Naive thymus-derived CD8-positive, alpha-beta T cell (primary cell): ENCODE measurements around the gene ME2. TPM values are rescaled to one million over a fixed set of nuclear protein-coding genes. Genes with fewer than 3 reads are reported as not detected.
"Not testable (repeated sequence)": the region's sequence is repeated elsewhere in the genome, so short reads cannot be mapped to it uniquely, and the experiment has no call there.

Source experiments
- ATAC-seq, 2 donors: fragments of 150-1000 bp; cut with Tn5 transposase in 1 of 2; sonication (Bioruptor Pico), chemical (Tn5 transposase) in 1 of 2; 1 replicate in 1 of 2; 2 replicates in 1 of 2; pipeline ENCODE4 v1.10.0; 2021; ENCODE audit warnings: mild to moderate bottlenecking in 2 of 2, moderate library complexity in 2 of 2
- POLR2A ChIA-PET: fragments of 350-600 bp; sonication (Branson Sonifier 250); formaldehyde crosslinking; loops from one replicate; lab custom pipeline; 2021; ENCODE audit warnings: antibody characterized with exemption; lab: Charles Lee
- DNase-seq, 10 donors: peaks; one replicate each; pipeline versions ENCODE4 v3.0.0 to v3.0.0-alpha.2; 2020 to 2022
- H3K27ac Mint-ChIP-seq, 10 donors: one replicate each; pipeline ENCODE4 v1.8.0; 2020 to 2022; ENCODE audit warnings: mild to moderate bottlenecking in 10 of 10, mixed read lengths in 10 of 10, moderate library complexity in 4 of 10, inconsistent platforms in 1 of 10
- H3K27me3 Mint-ChIP-seq, 5 donors: one replicate each; pipeline ENCODE4 v1.8.0; 2021 to 2022; ENCODE audit warnings: mixed read lengths in 5 of 5
- H3K36me3 Mint-ChIP-seq, 3 donors: one replicate each; pipeline ENCODE4 v1.8.0; 2020 to 2022; ENCODE audit warnings: mixed read lengths in 3 of 3, mild to moderate bottlenecking in 2 of 3, inconsistent platforms in 1 of 3
- H3K4me1 Mint-ChIP-seq, 4 donors: one replicate each; pipeline ENCODE4 v1.8.0; 2021 to 2022; ENCODE audit warnings: mixed read lengths in 4 of 4
- H3K4me3 Mint-ChIP-seq, 10 donors: one replicate each; pipeline ENCODE4 v1.8.0; 2020 to 2022; ENCODE audit warnings: mild to moderate bottlenecking in 10 of 10, mixed read lengths in 10 of 10, moderate library complexity in 6 of 10, inconsistent platforms in 1 of 10
- H3K9me3 Mint-ChIP-seq, 9 donors: one replicate each; pipeline ENCODE4 v1.8.0; 2020 to 2022; ENCODE audit warnings: mixed read lengths in 9 of 9, mild to moderate bottlenecking in 3 of 9, inconsistent platforms in 1 of 9, moderate library complexity in 1 of 9
- polyA plus RNA-seq, 3 donors: library from polyadenylated mRNA; unstranded; fragments of 300-500 nt; fragmentation: Illumina TruSeq; gene quantifications; one replicate each; pipeline ENCODE4 v1.2.3, GENCODE V29; 2021
- total RNA-seq, 8 experiments: library from RNA in 2 of 8; stranded (reverse) in 2 of 8; gene quantifications; one replicate each; pipeline ENCODE4 v1.2.3 and lab custom pipeline; 2021 to 2026

ME2 gene
- total and polyA plus RNA-seq, 5 experiments from 2014 or later, result 38.1 to 52.3 (median 42.0) TPM

DNA sequence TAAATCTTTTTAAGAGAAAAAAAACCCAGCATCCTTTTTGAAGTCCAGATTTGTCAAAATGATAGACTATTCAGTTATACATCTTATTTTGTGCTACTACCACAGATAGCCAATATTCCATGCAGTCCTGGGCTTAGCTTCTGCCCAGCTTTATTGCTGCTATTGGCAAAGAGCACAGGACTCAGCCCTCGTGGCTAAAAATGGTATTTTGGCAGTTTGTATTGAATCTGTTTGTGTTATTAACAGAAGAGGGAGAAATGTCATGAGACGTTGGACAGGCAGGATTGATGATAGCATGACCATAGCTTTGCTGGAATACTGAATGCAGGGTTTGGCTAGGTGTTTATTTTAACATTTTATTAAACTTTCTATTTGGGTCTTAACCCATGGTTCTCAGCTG lies 108.3 kb downstream of the ME2 start:
- Mint-ChIP-seq H3K4me3 (no peak overlapping the region), H3K27ac (no peak overlapping the region), H3K4me1 (peaks cover 3 to 7% (median 4%) of the 10 kb centered on the region in 4 donors), H3K9me3 (no peaks in the 10 kb centered on the region), H3K27me3 (no peaks in the 10 kb centered on the region), H3K36me3 (peaks cover 0 to 49% (median 27%) of the 10 kb centered on the region in 3 donors)
- DNase-seq (no peak), ATAC-seq (no peak)
- POLR2A ChIA-PET, result no interaction called here

DNA sequence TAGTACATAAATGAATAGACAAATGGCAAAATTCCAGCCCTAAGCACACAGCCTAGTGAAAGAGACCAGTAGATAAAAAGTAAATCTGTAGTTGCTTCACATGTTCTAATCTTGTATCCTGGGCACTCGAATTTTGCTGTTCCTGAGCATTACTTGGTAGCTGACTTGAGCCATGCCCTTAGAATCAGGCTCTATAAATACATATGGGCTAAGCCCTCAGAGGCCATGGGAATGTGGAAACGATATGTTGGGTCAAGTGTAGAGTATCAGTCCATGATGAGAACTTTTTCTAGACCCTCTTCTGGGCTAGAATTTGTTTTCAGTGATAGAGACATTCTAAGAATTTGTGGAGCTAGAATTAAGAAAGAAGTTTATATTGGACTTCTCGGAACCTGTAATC lies 110.8 kb downstream of the ME2 start:
- no peak overlapping the region for H3K4me3 Mint-ChIP-seq
- H3K9me3 Mint-ChIP-seq, result no peaks in the 10 kb centered on the region
- H3K4me1 Mint-ChIP-seq, result peaks cover 0 to 2% (median 0%) of the 10 kb centered on the region in 4 donors
- H3K36me3 Mint-ChIP-seq, result peaks cover 0 to 37% (median 17%) of the 10 kb centered on the region in 3 donors
- ATAC-seq, result no peak
- H3K27ac Mint-ChIP-seq, result no peak overlapping the region
- DNase-seq, result no peak
- POLR2A ChIA-PET, result no interaction called here
- H3K27me3 Mint-ChIP-seq, result no peaks in the 10 kb centered on the region

DNA sequence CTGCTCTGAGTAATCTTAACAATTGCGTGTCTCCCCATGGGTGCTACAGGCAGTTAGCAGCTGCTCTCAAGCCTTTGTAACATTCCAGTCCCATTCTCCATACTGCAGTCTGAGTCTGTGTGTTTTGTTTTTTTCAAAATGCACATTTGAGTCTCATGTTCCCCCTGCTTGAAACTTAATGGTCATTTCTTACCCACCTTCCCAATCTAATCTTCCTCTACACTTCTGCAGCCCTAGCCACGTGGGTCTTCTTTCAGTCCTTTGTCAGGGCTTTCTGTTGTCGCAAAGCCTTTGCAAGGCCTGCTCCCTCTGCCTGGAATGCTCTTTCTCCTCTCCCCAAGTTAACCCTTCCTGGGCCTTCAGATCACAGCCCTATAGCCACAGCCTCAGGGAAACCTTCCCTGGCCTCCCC lies 113.4 kb downstream of the ME2 start:
- H3K27me3 Mint-ChIP-seq, result no peaks in the 10 kb centered on the region
- H3K4me3 Mint-ChIP-seq, result no peak overlapping the region
- no peaks in the 10 kb centered on the region for H3K4me1 Mint-ChIP-seq
- ATAC-seq, result no peak
- DNase-seq, result no peak
- no peak overlapping the region for H3K27ac Mint-ChIP-seq
- H3K36me3 Mint-ChIP-seq, result peaks cover 5 to 15% (median 10%) of the 10 kb centered on the region in 3 donors
- peaks cover 0 to 2% (median 0%) of the 10 kb centered on the region in 9 donors for H3K9me3 Mint-ChIP-seq
- POLR2A ChIA-PET, result no interaction called here

DNA sequence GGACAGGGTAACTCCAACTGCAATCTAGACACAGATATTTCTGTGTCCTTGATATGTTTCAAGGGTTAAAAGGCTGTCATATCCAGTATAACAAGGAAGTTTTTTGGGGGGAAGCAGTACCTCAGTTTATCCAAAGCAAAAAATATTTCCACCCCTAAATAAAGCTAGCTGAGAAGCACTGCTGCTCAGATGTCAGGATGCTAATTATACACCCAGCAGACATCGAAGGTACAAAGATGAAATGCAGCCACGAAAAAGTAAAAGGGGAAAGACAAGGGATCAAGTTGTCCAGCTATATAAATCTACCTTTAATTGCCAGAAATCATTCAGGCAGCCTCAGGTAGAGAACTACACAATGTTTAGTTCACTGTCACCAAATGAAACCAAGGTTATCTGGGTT lies 115.1 kb downstream of the ME2 start:
- Mint-ChIP-seq H3K4me1 (no peaks in the 10 kb centered on the region), H3K36me3 (peaks cover 5 to 7% (median 6%) of the 10 kb centered on the region in 3 donors), H3K4me3 (no peak overlapping the region), H3K27ac (no peak overlapping the region), H3K27me3 (no peaks in the 10 kb centered on the region), H3K9me3 (peaks cover 0 to 2% (median 0%) of the 10 kb centered on the region in 9 donors)
- POLR2A ChIA-PET, result interaction anchor here (1.2 kb wide), 1 partner anchor 37 kb away, joined by 4 read pairs; the partner anchor contains the start of gene SMAD4
- ATAC-seq (no peak), DNase-seq (no peak)

DNA sequence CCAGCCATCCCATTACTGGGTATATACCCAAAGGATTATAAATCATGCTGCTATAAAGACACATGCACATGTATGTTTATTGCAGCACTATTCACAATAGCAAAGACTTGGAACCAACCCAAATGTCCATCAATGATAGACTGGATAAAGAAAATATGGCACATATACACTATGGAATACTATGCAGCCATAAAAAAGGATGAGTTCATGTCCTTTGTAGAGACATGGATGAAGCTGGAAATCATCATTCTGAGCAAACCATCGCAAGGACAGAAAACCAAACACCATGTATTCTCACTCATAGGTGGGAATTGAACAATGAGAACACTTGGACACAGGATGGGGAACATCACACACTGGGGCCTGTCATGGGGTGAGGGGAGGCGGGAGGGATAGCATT lies 124.3 kb downstream of the ME2 start:
- H3K27me3 Mint-ChIP-seq, H3K4me3 Mint-ChIP-seq, DNase-seq, ATAC-seq, H3K27ac Mint-ChIP-seq, H3K4me1 Mint-ChIP-seq, POLR2A ChIA-PET: not testable (repeated sequence)
- peaks cover 0 to 10% (median 3%) of the 10 kb centered on the region in 9 donors for H3K9me3 Mint-ChIP-seq
- H3K36me3 Mint-ChIP-seq, result peaks cover 5 to 23% (median 8%) of the 10 kb centered on the region in 3 donors

Other genes starting within 250 kb of the ME2 start
- gene MRO, start 59.1 kb upstream of the ME2 start, total RNA-seq, result not detected
- not detected for gene MRO, start 59.1 kb upstream of the ME2 start, polyA plus RNA-seq
- gene ELAC1, start 88.9 kb downstream of the ME2 start, total RNA-seq, result 10 to 100 TPM; 14.3 to 17.9 TPM
- 10 to 100 TPM; 12.6 to 19.9 (median 15.0) TPM for gene ELAC1, start 88.9 kb downstream of the ME2 start, polyA plus RNA-seq
- 100 to 1,000 TPM; 156 to 169 TPM for gene SMAD4, start 151.1 kb downstream of the ME2 start, total RNA-seq
- gene SMAD4, start 151.1 kb downstream of the ME2 start, polyA plus RNA-seq, result 10 to 100 TPM; 46.0 to 69.2 (median 48.6) TPM